Stimulated activated naive CD4-positive, alpha-beta T cell (primary cell): Measurements from ENCODE around the gene PIK3R4.

ENCODE experiments used
- DNase-seq, 6 experiments: peaks; one replicate each; lab custom pipeline; 2025; lab: John Stamatoyannopoulos, UW

The PIK3R4 gene

GRCh38 chr3:130688697-130689470 is 57.7 kb downstream of the PIK3R4 start:
- no peak for DNase-seq

GRCh38 chr3:130688015-130688688 is 58.5 kb downstream of the PIK3R4 start:
- no peak for DNase-seq

- no peak for DNase-seq
Measured at GRCh38 chr3:130687327-130687726, 59.3 kb downstream of the PIK3R4 start.

- DNase-seq = no peak
Measured at GRCh38 chr3:130686833-130687232, 59.8 kb downstream of the PIK3R4 start.

GRCh38 chr3:130682131-130682530 is 64.5 kb downstream of the PIK3R4 start:
- no peak for DNase-seq

- DNase-seq = no peak
Measured at GRCh38 chr3:130679218-130679617, 67.4 kb downstream of the PIK3R4 start.

GRCh38 chr3:130677343-130677742 is 69.3 kb downstream of the PIK3R4 start:
- no peak for DNase-seq

- no peak for DNase-seq
Measured at GRCh38 chr3:130671545-130672312, 74.9 kb downstream of the PIK3R4 start.

GRCh38 chr3:130669740-130670139 is 76.9 kb downstream of the PIK3R4 start:
- no peak for DNase-seq

- DNase-seq = no peak
Measured at GRCh38 chr3:130663092-130663491, 83.5 kb downstream of the PIK3R4 start.

GRCh38 chr3:130662501-130662996 is 84.1 kb downstream of the PIK3R4 start:
- no peak for DNase-seq

- no peak for DNase-seq
Measured at GRCh38 chr3:130661140-130661891, 85.3 kb downstream of the PIK3R4 start.

- no peak for DNase-seq
Measured at GRCh38 chr3:130659911-130660310, 86.7 kb downstream of the PIK3R4 start.

GRCh38 chr3:130658678-130659077 is 88.0 kb downstream of the PIK3R4 start:
- no peak for DNase-seq

- no peak for DNase-seq
Measured at GRCh38 chr3:130656627-130657026, 90.0 kb downstream of the PIK3R4 start.

- no peak for DNase-seq
Measured at GRCh38 chr3:130654921-130655320, 91.7 kb downstream of the PIK3R4 start.

GRCh38 chr3:130654091-130654490 is 92.5 kb downstream of the PIK3R4 start:
- DNase-seq = no peak

- DNase-seq = no peak
Measured at GRCh38 chr3:130649061-130649654, 97.5 kb downstream of the PIK3R4 start.

- no peak for DNase-seq
Measured at GRCh38 chr3:130648293-130648692, 98.3 kb downstream of the PIK3R4 start.

- DNase-seq = no peak
Measured at GRCh38 chr3:130645261-130645660, 101.4 kb downstream of the PIK3R4 start.

GRCh38 chr3:130644628-130645253 is 101.9 kb downstream of the PIK3R4 start:
- no peak for DNase-seq
